SHP77 (cell line): ENCODE measurements around the gene PRKN.

Experiments
- DNase-seq, 2 experiments: peaks; one replicate each; lab custom pipeline; 2025; lab: John Stamatoyannopoulos, UW

Gene PRKN

DNA sequence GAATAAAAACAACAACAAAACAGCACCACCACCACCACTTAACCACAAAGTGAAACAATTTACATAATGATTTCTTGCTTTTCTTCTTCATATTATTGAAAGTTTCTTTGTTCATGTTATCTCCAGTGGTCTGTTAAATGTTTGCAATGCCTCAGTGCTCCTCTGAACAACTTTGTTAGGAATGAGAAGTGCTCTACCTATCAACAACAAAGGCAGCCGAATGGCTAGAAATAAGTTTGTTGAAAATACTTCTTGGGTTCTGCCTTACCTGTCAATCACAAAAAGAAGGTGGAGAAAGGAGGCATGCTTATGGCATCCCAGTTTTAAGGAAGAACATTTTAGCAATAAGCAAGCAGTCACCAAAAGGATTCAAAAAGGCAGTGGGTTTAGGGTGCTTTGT is 490.2 kb downstream of the PRKN start:
- DNase-seq: no peak

DNA sequence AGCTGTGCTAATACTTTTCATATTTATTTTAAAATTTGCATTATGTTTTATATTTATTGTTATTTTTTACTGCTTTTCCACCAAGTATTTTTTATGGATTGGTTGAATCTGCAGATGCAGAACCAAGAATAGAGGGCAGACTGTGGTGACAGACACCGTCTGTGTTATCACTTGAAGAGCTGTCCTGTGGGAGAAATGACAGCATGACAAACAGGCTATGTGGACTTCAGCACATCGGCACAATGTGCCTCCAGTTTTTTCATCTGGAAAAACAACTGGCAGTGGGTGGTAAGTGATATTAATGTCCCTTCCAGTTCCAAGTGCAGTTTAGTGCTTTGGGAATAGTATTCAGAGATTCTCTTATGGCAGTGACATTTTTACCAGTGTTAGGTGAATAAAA is 492.9 kb downstream of the PRKN start:
- DNase-seq: no peak

DNA sequence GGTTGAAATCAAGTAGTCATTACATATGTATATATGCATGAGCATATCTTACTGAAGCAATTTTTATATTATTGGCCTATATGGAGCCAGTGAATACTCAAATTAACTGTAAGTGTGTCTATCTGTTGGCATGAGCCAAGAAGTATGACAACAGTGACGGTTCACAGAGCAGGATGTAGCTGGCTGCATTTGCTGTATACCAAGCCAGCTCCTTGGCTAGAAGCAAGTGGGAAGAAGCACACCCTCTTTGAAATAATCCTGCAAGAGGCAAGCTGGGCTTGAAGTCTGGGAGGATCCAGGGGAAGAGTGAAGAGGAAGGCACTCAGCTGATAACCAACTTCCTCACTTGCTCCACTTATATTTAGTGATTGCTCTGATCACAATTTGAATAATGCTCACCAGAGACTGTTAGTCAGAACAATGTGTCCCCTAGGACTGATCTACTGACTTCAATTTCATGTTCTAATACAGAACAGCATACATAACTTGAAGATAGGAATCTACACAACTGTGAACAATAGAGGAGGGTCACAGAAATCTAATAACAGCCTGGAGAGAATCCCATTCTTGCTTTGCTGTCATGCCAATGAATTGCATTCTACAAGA is 497.3 kb downstream of the PRKN start:
- DNase-seq: no peak

DNA sequence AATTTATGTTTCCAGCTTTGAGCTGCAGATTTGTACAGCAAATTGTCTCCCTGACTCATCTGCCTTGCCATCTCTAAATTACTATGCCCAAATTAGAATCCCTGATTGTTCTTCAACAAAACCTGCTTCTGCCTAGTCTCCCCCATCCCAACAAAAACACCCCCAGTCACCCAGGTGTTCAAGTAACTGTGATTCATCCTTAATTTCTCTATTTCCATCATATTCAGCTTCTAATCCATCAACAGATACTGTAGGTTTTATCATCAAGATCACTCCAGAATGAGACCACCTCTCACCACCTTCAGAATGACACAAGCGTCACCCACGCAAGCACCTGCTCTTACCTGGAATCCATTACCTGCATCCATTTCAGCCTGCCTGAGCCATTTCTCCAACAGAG is 498.5 kb downstream of the PRKN start:
- no peak for DNase-seq

DNA sequence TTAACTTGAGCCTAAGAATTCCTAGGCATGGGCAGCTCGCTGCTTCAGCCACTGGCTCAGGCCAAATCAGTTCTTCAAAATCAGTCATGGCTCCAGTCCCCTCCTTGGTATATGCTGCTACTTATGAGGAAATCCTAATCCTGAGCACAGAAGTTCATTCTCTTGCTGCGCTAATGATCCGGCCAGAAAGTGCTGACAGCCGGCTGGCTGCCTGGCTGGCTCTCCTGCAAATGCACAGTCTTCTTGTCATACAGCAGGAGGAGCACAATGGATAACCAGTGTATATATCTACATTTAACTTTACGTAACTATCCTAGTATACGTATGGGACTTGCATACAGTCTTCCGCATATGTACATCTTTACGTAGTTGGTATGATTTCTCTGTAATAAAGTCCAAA is 500.8 kb downstream of the PRKN start:
- no peak for DNase-seq

DNA sequence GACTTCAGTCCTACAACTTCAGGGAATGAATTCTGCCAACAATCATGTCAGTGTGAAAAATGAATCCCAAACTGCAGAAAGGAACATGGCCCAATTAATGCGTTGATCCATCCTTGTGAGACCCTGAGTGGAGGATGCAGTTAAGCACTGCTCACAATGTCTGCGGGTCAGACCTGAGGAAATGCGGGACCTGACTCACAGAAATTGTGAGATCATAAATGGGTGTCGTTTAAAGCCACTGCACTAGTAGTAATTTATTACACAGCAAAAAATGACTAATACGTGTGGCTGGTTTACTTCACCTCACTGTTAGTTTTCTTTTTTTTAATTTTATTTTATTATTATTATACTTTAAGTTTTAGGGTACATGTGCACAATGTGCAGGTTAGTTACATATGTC is 505.0 kb downstream of the PRKN start:
- DNase-seq: no peak

DNA sequence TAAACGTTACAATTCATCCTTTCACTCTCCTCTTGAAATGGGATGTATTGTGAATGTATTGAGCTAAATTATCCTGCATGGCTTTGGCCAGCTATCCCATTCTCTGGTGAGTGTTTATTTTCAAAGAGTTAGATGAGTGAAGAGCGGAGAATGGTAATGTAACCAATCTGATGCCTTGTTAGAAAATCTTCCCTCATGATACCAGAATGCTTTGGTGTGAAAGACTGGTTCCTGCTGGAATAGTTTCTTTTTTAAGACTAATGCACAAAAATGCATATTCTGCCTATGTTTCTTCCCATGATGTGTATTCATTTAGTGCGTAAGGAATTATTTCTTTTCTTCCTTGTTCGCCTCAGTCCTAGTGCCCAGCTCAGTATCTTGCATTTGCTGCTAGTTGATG is 506.7 kb downstream of the PRKN start:
- no peak for DNase-seq

DNA sequence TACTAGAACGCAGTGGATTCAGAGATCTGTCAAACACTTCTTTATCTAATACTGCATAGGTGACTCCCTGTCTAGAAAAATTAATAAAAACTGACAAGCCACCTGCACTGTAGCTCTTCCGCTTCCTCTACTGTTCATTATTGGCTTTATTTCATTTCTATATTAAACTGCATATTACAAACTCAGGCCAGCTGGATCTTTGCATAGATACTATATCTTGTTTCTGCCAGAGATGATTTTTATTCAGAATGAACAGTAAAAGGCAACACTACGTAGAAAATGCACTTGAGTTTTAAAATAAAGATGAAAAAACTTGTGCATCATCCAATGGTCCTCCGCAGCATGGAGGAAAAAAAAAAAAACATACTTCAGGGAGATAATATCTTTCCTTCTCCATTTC is 508.3 kb downstream of the PRKN start:
- no peak for DNase-seq

DNA sequence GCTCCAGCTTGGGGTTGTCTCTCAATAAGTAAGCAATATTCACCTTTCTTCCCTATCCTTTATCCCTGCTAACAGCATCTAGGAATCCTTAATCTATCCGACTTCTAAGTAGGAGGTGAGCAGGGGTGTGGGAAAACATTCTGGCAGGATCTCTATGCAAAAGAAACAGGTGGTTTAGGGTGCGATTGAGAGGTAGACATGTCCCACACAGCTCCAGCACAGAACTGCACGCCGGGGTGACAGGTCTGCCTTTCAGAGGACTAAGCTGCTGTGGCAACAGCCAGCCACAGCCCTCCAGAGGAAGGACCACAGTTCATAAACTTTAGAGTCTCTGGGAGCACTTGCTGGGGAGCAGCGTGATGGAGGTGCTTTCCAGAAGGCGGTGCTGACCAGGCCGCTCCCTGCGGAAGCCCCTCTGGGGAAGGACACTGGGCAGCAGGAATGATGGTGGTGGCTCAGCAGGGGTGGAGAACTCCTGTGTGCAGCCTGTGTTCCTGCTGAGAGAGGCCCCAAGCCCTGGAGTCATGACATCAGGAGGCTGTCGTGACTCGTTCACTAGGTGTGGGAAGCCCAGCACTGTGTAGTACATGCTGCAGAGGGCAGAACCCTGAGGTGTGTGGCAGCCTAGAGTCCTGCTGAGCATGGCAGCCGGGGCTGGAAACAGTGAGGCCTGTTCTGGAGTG is 509.6 kb downstream of the PRKN start:
- no peak for DNase-seq

DNA sequence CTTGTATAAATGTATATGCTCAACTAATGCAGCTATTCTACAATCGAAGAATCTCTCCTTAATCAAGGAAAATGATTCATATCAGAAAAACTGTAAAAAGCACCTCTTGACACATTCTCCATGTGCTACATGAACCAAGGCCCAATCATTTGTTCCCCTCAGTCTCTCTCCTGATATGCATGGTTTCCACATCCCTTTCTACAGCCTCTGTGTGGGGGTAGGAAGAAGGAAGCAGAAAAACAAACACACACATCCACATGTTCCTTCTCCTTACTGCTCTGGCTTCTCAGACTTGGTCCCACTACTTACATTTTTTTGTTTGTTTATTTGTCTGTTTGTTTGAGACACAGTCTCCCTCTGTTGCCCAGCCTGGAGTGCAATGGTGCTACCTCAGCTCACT is 510.5 kb downstream of the PRKN start:
- no peak for DNase-seq

DNA sequence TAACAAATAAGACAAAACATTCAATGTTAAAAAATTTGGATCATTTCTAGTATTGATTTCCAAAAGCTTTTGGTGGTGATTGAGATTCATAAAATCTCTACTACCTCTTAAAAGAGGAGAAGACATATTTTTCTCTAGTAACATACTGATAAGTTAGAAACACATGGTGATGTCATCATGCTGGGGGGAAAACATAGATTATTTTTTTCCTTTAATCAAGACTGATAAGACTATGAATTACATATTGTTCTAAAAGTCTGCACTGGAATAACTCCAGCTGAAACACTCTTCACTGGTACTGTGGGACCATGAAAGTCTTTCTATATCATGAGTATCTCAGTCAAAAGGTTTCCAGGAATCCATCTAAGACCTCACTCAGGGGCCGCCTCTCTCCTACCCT is 515.8 kb downstream of the PRKN start:
- no peak for DNase-seq

DNA sequence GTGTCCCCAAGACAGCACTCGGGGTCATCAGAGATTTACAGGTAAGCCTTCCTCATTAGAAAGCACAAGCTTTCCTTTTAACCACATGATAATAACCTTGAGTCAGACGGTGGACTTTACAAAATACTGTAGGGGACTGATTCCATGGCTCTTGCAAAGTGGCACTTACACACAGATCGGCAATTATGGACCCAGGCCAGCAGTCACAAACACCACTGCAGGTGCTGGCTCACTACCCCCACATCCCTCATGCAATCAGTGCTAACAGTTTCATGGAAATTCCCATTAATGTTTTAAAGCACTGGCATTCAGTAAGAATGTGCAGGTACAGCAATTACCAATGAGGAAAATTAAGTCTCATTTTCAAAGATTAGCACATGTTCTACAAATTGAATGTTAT is 516.5 kb downstream of the PRKN start:
- peak; percentile 13 to 60 for DNase-seq

DNA sequence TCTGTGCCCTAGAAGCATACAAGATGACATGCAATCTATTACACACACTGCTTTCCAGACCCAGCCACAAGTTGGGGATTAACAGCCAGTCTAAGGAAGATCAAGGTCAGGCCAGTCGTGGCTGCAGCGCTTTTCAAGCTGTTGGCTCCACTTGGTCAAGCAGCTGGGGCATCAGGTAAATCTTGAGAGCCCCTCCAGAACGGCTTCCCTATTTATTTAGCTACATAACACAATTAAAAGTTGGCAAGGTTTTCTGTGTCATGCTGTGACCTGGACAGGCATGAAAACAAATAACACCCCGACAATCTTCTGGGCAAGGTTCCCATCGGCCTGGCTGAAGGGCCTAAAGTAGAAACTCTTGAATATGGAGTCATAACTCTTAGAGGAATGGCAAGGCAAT is 524.3 kb downstream of the PRKN start:
- no peak for DNase-seq

DNA sequence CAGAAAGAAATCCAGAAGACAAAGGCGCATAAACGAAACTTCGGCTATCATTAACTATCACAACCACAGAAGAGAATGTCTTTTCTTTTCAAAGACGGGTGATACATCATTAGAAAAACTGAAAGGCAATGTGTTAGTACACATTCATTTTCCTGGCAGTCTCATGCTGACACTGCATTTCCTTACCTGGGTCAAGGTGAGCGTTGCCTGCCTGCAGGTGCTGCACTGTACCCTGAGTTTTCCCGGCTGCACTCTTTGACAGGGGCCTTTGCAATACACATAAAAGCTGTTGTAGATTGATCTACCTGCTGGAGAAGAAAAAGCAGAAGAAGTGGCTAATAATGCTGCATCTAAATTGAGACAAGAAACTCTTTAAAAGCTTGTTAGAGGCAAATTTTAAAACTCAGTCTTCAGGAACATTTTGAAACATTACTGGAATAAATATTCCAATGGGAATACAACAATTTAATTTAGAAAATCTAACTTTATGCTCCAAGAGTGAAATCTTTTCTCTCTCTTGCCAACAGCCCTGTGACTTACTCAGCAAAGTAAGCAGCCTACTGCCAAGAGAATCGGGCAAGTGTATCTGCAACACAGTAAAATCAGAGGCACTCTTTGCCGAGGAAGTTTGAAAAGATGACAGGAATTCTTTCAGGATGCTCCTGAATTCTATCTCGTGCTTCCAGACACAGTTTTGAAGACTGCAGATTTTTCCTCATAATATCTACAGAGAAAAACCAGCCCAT is 526.4 kb downstream of the PRKN start:
- no peak for DNase-seq

DNA sequence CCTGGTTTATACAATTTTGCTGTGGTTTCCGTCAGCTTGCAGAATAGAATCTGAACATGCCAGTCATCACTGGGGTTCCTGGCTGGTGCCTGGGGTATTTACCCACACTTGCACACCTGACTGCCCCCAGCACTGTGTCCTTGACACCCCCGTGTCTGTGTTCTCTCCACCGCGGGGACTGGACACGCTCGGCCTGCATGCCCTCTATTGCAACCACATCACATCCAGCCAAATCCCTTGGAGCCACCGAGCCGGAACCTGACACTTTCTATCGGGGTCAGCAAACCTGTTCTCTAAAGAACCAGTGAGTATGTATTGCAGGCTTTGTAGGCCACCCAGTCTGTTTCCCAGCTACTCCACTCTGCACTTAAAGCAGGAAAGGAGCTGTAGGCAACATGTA is 527.5 kb downstream of the PRKN start:
- no peak for DNase-seq

DNA sequence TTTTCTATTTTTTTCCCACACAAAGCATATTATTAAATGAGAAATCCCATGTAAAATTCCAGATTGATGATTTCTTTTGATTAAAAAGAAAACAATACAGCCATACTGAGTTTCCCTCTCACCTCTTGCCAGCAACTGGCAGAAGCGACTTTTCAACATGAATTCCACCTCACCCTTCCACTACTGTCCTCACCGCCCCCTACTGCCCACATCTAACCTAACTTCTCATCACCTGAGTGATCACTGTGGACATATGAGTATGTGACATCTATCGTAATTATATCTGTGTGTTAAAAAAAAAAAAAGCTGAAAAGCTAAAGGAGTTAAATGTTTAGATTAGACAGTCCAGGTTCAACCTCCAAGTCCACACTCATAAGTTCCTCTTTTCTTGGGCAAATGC is 528.6 kb downstream of the PRKN start:
- no peak for DNase-seq

DNA sequence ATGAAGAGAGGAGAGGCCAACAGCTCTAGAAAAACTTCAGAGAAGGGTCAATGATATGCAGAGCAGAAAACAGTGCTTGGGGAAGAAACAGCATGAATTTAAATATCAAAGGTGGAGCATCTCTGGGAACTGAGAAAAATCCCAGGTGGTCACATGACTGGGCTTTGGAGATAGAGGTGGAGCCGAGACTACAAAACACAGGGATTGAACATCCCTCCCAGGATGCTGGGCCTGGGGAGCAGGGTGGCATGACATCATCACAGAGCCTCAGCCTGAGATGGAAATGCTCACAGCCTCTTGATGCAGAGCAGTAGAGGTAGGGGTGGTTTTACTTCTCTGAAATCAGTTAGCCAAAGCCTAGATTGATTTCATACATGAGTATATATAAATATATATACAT is 529.5 kb downstream of the PRKN start:
- DNase-seq: no peak

DNA sequence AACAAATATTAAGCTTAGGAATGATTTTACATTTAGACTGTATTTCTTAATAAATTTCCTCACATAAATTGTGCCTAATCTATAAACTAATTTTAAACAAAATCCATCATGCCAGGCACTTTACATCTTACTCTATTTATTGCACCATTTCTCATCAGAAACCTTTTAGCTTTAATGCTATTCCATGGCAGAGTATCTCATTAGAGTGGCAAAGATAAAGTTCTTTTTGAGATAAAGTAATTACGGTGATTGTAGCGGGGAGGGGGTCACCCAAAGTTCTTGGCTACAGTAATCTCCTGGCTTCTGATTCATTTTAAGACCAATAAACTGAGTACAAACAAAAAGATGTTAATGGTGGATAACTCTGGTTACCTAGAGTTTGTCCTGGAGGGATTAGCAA is 532.1 kb downstream of the PRKN start:
- DNase-seq: no peak

DNA sequence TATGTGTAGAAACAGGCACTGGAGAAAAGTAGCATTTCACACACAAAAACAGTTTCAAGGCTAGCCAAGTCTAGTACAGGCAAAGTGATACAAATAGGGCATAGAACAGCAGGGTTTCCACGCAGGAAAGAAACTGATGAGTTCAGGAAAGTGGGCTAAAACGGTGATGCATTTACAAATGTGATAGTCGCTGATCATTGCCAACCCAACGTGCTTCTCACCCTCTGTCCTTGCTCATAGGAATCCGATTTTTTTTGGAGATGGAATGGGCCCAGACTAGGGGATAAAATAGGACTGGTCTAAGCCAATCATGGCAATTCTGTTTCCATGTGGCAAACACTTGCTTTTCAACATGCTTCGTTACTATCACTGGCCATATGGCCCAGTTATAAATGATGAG is 536.6 kb downstream of the PRKN start:
- DNase-seq: no peak

DNA sequence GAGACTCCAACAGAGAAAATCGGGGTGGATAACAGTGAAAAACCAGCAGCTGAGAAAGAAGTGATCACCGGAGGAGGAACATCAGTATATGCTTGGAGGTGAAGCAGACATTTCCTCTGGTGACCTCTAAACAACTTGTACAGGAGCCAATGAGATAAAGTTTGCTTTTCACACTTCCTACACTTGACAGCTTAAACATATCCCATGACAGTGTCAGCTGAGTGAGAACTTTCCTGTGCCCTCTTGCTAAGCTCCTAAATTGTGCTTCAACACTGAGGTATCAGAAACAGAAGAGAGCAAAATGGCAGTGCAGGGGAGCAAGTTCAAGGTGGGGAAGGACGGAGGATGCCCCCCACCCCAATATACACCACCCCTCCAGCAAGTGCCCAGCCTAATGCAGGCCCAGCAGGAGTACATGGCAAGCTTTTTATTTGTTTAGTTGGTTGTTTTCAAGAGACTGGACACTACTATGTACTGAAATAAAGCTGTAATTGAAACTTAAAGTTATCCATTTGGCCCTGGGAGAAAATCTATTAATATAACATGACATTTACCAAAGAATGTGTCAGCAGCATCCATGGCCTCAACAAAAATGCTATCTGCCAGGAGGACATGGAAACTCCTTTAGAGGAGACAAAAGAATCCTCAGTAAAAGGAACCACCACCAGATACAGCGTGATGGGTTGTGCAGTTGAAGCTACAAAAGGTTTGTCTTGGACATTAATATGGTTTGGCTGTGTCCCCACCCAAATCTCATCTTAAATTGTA is 540.2 kb downstream of the PRKN start:
- no peak for DNase-seq

DNA sequence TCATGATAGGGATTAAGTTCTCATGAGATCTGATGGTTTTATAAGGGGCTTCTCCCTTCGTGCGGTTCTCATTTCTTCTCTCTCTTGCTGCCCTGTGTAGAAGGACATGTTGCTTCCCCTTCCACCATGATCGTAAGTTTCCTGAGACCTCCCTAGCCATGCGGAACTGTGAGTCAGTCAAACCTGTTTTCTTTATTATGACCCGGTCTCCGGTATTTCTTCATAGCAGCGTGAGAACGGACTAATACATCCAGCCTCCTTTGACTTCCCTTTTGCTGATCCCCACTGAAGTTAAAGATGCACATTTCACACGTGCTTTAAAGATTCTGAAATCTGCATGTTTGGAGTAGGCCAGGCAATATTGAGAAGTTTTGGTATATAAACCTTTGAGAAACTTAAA is 543.1 kb downstream of the PRKN start:
- DNase-seq: no peak

DNA sequence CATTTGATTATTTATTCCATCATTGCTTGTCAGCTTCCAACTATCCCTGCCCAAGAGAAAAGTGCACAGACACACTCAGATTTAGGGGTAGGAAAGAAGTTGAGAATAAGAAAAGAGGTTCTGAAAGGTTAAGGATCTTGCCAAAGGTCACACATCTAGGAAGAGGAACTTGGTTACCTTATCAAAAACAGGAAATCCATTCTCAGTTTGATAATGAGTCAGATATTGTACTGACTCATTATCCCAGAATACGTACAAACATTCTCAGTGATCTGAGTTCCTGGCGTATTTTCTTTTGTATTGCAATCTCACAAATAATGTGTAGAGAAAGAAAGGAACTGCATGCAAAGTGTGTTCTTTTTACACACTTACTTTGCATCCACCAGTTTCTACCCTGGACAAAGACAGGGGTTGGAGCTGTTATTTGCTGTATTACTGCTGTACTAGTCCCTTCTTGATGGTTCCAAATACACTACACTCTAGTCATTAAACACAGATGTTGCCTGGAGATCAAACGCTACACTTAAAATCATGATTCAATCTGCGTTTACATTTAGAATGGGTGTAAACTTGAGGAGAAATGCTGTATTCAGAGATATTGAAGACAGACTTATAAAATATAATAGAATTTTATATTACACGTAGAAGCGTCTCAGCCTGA is 545.7 kb downstream of the PRKN start:
- DNase-seq: no peak
